GM18498 (cell line): ENCODE measurements around the gene LUM.

Experiments
- ATAC-seq: cut with Tn5 transposase; IDR thresholded peaks from one replicate; pipeline ENCODE4 v1.9.1; 2021; ENCODE audit warnings: mild to moderate bottlenecking, moderate library complexity; ENCODE audit not compliant: unreplicated experiment

Gene LUM

GRCh38 chr12:91074851-91075250, 36.4 kb downstream of the LUM start:
- no peak for ATAC-seq

GRCh38 chr12:91074154-91074709, 37.1 kb downstream of the LUM start:
- no peak for ATAC-seq

- ATAC-seq, result no peak
These were observed 37.9 kb downstream of the LUM start for GRCh38 chr12:91073426-91073825.

GRCh38 chr12:91072931-91073330, 38.4 kb downstream of the LUM start:
- ATAC-seq, result no peak

GRCh38 chr12:91070936-91071335, 40.4 kb downstream of the LUM start:
- ATAC-seq, result no peak

GRCh38 chr12:91065396-91065795, 45.9 kb downstream of the LUM start:
- no peak for ATAC-seq

- no peak for ATAC-seq
These were observed 46.7 kb downstream of the LUM start for GRCh38 chr12:91064640-91065039.

- no peak for ATAC-seq
These were observed 50.2 kb downstream of the LUM start for GRCh38 chr12:91061091-91061490.

GRCh38 chr12:91059211-91059610, 52.1 kb downstream of the LUM start:
- ATAC-seq, result no peak

GRCh38 chr12:91058786-91059185, 52.5 kb downstream of the LUM start:
- no peak for ATAC-seq

GRCh38 chr12:91057368-91058165, 53.7 kb downstream of the LUM start, which contains the start of gene KERA:
TSS of gene KERA (minus strand) at chr12:91058024. CDS start at chr12:91056281, 1,743 bp downstream.
- ATAC-seq, result no peak

GRCh38 chr12:91056488-91056887, 54.8 kb downstream of the LUM start:
- no peak for ATAC-seq

- no peak for ATAC-seq
These were observed 55.3 kb downstream of the LUM start for GRCh38 chr12:91055976-91056375.

GRCh38 chr12:91053951-91054715, 57.2 kb downstream of the LUM start:
- no peak for ATAC-seq
